ENCODE measurements around the gene PATJ.
"Not testable (repeated sequence)": the region's sequence is repeated elsewhere in the genome, so short reads cannot be mapped to it uniquely, and the experiment has no call there.

Gene PATJ

GRCh38 chr1:61743716-61744580 is 1.7 kb downstream of the PATJ start:
- no peak for DNase-seq

GRCh38 chr1:61746813-61747212 is 4.5 kb downstream of the PATJ start:
- DNase-seq, result no peak

GRCh38 chr1:61748566-61748965 is 6.3 kb downstream of the PATJ start:
- DNase-seq, result no peak

- DNase-seq, result no peak
These were observed 7.3 kb downstream of the PATJ start for GRCh38 chr1:61749574-61749973.

- DNase-seq, result no peak
These were observed 10.7 kb downstream of the PATJ start for GRCh38 chr1:61752921-61753389.

- no peak for DNase-seq
These were observed 11.8 kb downstream of the PATJ start for GRCh38 chr1:61753998-61754508.

GRCh38 chr1:61754545-61754944 is 12.3 kb downstream of the PATJ start:
- DNase-seq, result no peak

GRCh38 chr1:61756773-61757172 is 14.5 kb downstream of the PATJ start:
- DNase-seq, result no peak

- DNase-seq, result no peak
These were observed 15.7 kb downstream of the PATJ start for GRCh38 chr1:61757950-61758349.

- no peak for DNase-seq
These were observed 27.9 kb downstream of the PATJ start for GRCh38 chr1:61770131-61770530.

GRCh38 chr1:61776091-61776490 is 33.8 kb downstream of the PATJ start:
- DNase-seq, result no peak

- DNase-seq, result no peak
These were observed 37.0 kb downstream of the PATJ start for GRCh38 chr1:61779231-61779630.

- DNase-seq, result no peak
These were observed 38.9 kb downstream of the PATJ start for GRCh38 chr1:61781151-61781550.

- no peak for DNase-seq
These were observed 40.5 kb downstream of the PATJ start for GRCh38 chr1:61782771-61783170.

- DNase-seq, result no peak
These were observed 42.4 kb downstream of the PATJ start for GRCh38 chr1:61784726-61785125.

GRCh38 chr1:61790837-61791236 is 48.6 kb downstream of the PATJ start:
- DNase-seq, result no peak

- no peak for DNase-seq
These were observed 54.9 kb downstream of the PATJ start for GRCh38 chr1:61797045-61797755.

- not testable (repeated sequence) for DNase-seq
These were observed 58.8 kb downstream of the PATJ start for GRCh38 chr1:61801047-61801446.

GRCh38 chr1:61807606-61808140 is 65.4 kb downstream of the PATJ start:
- no peak for DNase-seq

- no peak for DNase-seq
These were observed 66.0 kb downstream of the PATJ start for GRCh38 chr1:61808321-61808720.

GRCh38 chr1:61808968-61809367 is 66.7 kb downstream of the PATJ start:
- no peak for DNase-seq

GRCh38 chr1:61812916-61813315 is 70.6 kb downstream of the PATJ start:
- DNase-seq, result no peak

- DNase-seq, result no peak
These were observed 73.9 kb downstream of the PATJ start for GRCh38 chr1:61816191-61816590.

GRCh38 chr1:61818992-61819391 is 76.7 kb downstream of the PATJ start:
- no peak for DNase-seq
